Naive B cell (primary cell): ENCODE measurements around the gene SEC14L1. TPM values are rescaled to one million over a fixed set of nuclear protein-coding genes. Genes with fewer than 3 reads are reported as not detected.

Experiments used
- ATAC-seq, 2 donors: fragments of 150-1000 bp; cut with Tn5 transposase; 2 replicates each; pipeline ENCODE4 v1.10.0; 2021; ENCODE audit warnings: low read depth in 2 of 2, mild to moderate bottlenecking in 2 of 2, moderate library complexity in 2 of 2
- DNase-seq: peaks from one replicate; pipeline ENCODE4 v3.0.0; 2022
- H3K27ac Mint-ChIP-seq, 6 donors: one replicate each; pipeline ENCODE4 v1.8.0; 2020 to 2022; ENCODE audit warnings: mild to moderate bottlenecking in 6 of 6, mixed read lengths in 6 of 6, moderate library complexity in 5 of 6, inconsistent platforms in 2 of 6
- H3K27me3 Mint-ChIP-seq, 3 donors: one replicate each; pipeline ENCODE4 v1.8.0; 2021 to 2022; ENCODE audit warnings: mixed read lengths in 3 of 3, mild to moderate bottlenecking in 1 of 3
- H3K36me3 Mint-ChIP-seq, 2 donors: one replicate each; pipeline ENCODE4 v1.8.0; 2020 to 2022; ENCODE audit warnings: mixed read lengths in 2 of 2, inconsistent platforms in 1 of 2, mild to moderate bottlenecking in 1 of 2
- H3K4me1 Mint-ChIP-seq, 3 donors: one replicate each; pipeline ENCODE4 v1.8.0; 2020 to 2022; ENCODE audit warnings: mixed read lengths in 3 of 3, inconsistent platforms in 1 of 3, mild to moderate bottlenecking in 1 of 3, moderate library complexity in 1 of 3
- H3K4me3 Mint-ChIP-seq, 8 donors: one replicate each; pipeline ENCODE4 v1.8.0; 2020 to 2022; ENCODE audit warnings: mild to moderate bottlenecking in 8 of 8, mixed read lengths in 8 of 8, moderate library complexity in 8 of 8, inconsistent platforms in 2 of 8
- H3K9me3 Mint-ChIP-seq, 7 donors: one replicate each; pipeline ENCODE4 v1.8.0; 2020 to 2022; ENCODE audit warnings: mixed read lengths in 7 of 7, mild to moderate bottlenecking in 5 of 7, inconsistent platforms in 2 of 7, moderate library complexity in 1 of 7
- polyA plus RNA-seq, 6 donors: library from polyadenylated mRNA; unstranded; fragments of 300-500 nt; fragmentation: Illumina TruSeq; gene quantifications; one replicate each; pipeline ENCODE4 v1.2.3, GENCODE V29; 2021; ENCODE audit warnings: low read depth in 6 of 6

Gene SEC14L1
- polyA plus RNA-seq, 6 donors from 2014 or later = 14.4 to 21.6 (median 17.4) TPM

DNA sequence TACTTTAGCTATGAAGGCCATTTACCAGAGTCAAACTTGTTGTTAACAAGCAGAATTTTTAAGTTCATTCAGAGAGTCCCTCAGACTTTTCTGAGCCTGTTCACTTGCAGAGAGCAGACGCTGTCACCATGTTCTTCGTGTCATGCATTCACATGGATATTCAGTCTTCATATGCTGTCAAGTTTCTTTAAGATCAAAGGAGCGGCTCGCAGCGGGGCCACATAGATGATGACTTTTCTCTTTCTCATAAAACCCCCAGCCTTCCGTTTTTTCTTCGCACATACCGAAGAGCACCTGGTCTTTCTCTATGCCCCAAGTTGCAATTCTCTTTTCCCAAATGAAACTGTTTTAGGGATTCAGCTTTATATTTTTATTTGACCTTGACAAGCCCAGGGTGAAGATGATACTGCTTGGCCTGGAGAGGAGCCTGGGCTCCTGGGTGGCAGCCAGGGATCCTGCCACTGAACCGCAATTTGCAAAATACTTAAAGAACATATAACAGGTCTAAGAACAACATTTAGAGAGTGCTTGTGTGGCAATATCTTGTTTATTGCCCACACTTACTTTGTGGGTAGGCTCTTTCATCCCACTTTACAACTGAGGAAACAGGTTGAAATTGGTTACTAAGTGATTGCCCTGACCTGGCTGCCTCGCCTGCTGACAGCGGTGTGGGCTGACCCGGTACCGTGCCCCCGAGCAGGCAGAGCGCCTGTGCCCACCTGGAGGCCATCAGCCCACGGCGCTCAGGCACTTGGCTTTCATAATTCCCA is 22.9 kb downstream of the SEC14L1 start:
- peaks cover 53 to 80% (median 67%) of the 10 kb centered on the region in 3 donors for H3K4me1 Mint-ChIP-seq
- peaks cover 6 to 23% (median 11%) of the 10 kb centered on the region in 7 donors for H3K9me3 Mint-ChIP-seq
- DNase-seq = no peak
- no peaks in the 10 kb centered on the region for H3K27me3 Mint-ChIP-seq
- peak overlapping the region in 4 of 6 donors; percentile 31 to 76 (median 62) for H3K27ac Mint-ChIP-seq
- peaks cover 21 to 22% of the 10 kb centered on the region in 2 donors for H3K36me3 Mint-ChIP-seq
- H3K4me3 Mint-ChIP-seq = peak overlapping the region in 4 of 8 donors; percentile 10 to 80 (median 46)
- no peak for ATAC-seq

DNA sequence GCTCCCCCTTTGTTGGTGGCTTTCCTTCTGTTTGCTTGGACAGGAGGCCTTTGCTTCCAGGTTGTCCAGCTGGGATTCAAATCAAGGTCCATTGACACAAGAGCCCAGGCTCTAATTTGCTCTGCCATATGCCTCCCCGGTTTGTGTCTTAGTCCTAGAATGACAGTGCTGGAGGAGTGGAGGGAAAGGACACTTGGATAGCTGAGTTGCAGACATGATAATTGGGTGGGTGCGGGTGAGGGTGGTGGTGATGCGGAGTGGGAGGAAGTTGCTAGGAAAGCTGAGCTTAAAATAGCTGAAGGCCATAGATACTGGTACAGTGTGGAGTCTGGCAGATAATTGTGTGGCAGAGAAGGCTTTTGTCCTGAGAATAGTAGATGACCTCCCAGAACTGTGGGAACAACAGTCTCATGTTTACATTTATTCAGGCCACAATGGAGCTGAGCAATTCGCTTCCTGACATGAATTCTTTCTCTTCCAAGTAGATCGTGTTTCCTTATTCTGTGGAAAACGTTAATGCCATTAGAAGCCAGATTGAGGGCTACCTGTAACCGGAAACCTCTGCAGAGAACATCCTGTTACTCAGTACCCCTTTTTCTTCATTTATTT is 23.8 kb downstream of the SEC14L1 start:
- peak overlapping the region; percentile 29 to 88 (median 81) for H3K4me3 Mint-ChIP-seq
- peaks cover 8 to 25% (median 11%) of the 10 kb centered on the region in 7 donors for H3K9me3 Mint-ChIP-seq
- H3K4me1 Mint-ChIP-seq = peaks cover 55 to 72% (median 67%) of the 10 kb centered on the region in 3 donors
- DNase-seq = no peak
- no peaks in the 10 kb centered on the region for H3K27me3 Mint-ChIP-seq
- H3K36me3 Mint-ChIP-seq = peaks cover 21 to 27% of the 10 kb centered on the region in 2 donors
- peak overlapping the region; percentile 70 to 96 (median 84) for H3K27ac Mint-ChIP-seq
- peak; percentile 34 to 41 for ATAC-seq

GRCh38 chr17:77165577-77165976 is 24.8 kb downstream of the SEC14L1 start:
- Mint-ChIP-seq H3K27ac (peak overlapping the region; percentile 78 to 92 (median 82)), H3K4me3 (peak overlapping the region; percentile 36 to 88 (median 81)), H3K27me3 (no peaks in the 10 kb centered on the region), H3K36me3 (peaks cover 29 to 30% of the 10 kb centered on the region in 2 donors), H3K9me3 (peaks cover 9 to 26% (median 17%) of the 10 kb centered on the region in 7 donors), H3K4me1 (peaks cover 58 to 69% (median 67%) of the 10 kb centered on the region in 3 donors)
- DNase-seq (no peak), ATAC-seq (peak; percentile 34 to 41)

GRCh38 chr17:77167472-77168306 is 26.9 kb downstream of the SEC14L1 start:
- no peaks in the 10 kb centered on the region for H3K27me3 Mint-ChIP-seq
- H3K36me3 Mint-ChIP-seq = peaks cover 35 to 36% of the 10 kb centered on the region in 2 donors
- peak overlapping the region in 1 of 8 donors; percentile 56 for H3K4me3 Mint-ChIP-seq
- peak overlapping the region in 1 of 6 donors; percentile 62 for H3K27ac Mint-ChIP-seq
- ATAC-seq (no peak), DNase-seq (no peak)
- peaks cover 45 to 63% (median 49%) of the 10 kb centered on the region in 3 donors for H3K4me1 Mint-ChIP-seq
- peaks cover 9 to 29% (median 17%) of the 10 kb centered on the region in 7 donors for H3K9me3 Mint-ChIP-seq

DNA sequence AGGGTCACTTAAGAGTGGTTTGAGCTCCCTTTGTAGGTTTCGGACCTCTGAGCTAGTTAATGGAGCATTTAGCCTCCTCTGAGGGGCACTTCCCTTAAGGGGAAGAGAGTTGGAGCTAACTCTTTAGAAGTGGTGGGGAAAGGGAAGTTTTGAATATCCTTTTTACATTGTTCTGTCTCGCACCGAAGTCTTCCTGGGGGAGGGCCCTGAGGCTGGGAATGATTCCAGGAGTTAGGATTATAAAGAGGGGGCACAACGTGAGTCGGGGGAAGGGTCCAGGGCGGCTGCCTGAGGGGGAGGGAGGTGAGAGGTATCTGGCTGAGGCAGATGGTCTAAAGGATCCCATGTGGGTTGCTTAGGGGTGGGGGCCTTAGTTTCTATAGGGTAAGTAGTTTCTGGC is 32.3 kb downstream of the SEC14L1 start:
- H3K4me1 Mint-ChIP-seq = peaks cover 16 to 48% (median 17%) of the 10 kb centered on the region in 3 donors
- no peak overlapping the region for H3K4me3 Mint-ChIP-seq
- peaks cover 23 to 43% of the 10 kb centered on the region in 2 donors for H3K36me3 Mint-ChIP-seq
- no peak for ATAC-seq
- peak overlapping the region in 1 of 6 donors; percentile 16 for H3K27ac Mint-ChIP-seq
- DNase-seq = no peak
- no peaks in the 10 kb centered on the region for H3K27me3 Mint-ChIP-seq
- H3K9me3 Mint-ChIP-seq = peaks cover 6 to 42% (median 25%) of the 10 kb centered on the region in 7 donors

- Mint-ChIP-seq H3K4me1 (peaks cover 14 to 50% (median 23%) of the 10 kb centered on the region in 3 donors), H3K36me3 (peaks cover 17 to 31% of the 10 kb centered on the region in 2 donors), H3K27ac (peak overlapping the region in 1 of 6 donors; percentile 56), H3K9me3 (peaks cover 5 to 35% (median 18%) of the 10 kb centered on the region in 7 donors), H3K27me3 (no peaks in the 10 kb centered on the region), H3K4me3 (peak overlapping the region in 1 of 8 donors; percentile 10)
- DNase-seq = no peak
- no peak for ATAC-seq
Measured at GRCh38 chr17:77174928-77175661, 34.3 kb downstream of the SEC14L1 start.

- ATAC-seq (no peak), DNase-seq (no peak)
- Mint-ChIP-seq H3K36me3 (peaks cover 7 to 30% of the 10 kb centered on the region in 2 donors), H3K4me1 (peaks cover 20 to 52% (median 23%) of the 10 kb centered on the region in 3 donors), H3K27ac (peak overlapping the region in 2 of 6 donors; percentile 45 to 56), H3K27me3 (no peaks in the 10 kb centered on the region), H3K4me3 (no peak overlapping the region), H3K9me3 (peaks cover 5 to 33% (median 17%) of the 10 kb centered on the region in 7 donors)
Measured at GRCh38 chr17:77177002-77177741, 36.4 kb downstream of the SEC14L1 start.

GRCh38 chr17:77178050-77178449 is 37.3 kb downstream of the SEC14L1 start:
- Mint-ChIP-seq H3K27ac (peak overlapping the region in 2 of 6 donors; percentile 45 to 66), H3K4me1 (peaks cover 20 to 52% (median 28%) of the 10 kb centered on the region in 3 donors), H3K27me3 (no peaks in the 10 kb centered on the region), H3K4me3 (no peak overlapping the region), H3K9me3 (peaks cover 5 to 30% (median 15%) of the 10 kb centered on the region in 7 donors), H3K36me3 (peaks cover 7 to 21% of the 10 kb centered on the region in 2 donors)
- DNase-seq = no peak
- ATAC-seq = no peak

DNA sequence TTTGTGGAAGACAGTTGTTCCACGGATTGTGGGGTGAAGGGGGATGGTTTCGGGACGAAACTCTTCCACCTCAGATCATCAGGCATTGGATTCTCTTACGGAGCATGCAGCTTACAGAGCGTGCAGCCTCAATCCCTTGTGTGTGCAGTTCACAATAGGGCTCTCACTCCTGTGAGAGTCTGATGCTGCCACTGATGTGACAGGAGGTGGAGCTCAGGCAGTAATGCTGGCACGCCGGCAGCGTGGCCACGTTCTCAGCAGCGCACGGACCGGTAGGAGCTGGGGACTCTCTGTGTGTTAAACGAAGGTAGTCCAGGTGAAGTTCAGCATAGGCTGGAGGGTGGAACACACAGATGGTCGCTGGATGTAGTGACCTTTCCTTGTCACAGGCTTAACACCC is 37.8 kb downstream of the SEC14L1 start:
- Mint-ChIP-seq H3K9me3 (peaks cover 5 to 25% (median 15%) of the 10 kb centered on the region in 7 donors), H3K36me3 (peaks cover 7 to 16% of the 10 kb centered on the region in 2 donors), H3K4me3 (peak overlapping the region in 1 of 8 donors; percentile 3), H3K27me3 (no peaks in the 10 kb centered on the region), H3K4me1 (peaks cover 20 to 49% (median 31%) of the 10 kb centered on the region in 3 donors), H3K27ac (peak overlapping the region in 1 of 6 donors; percentile 56)
- no peak for DNase-seq
- ATAC-seq = no peak

DNA sequence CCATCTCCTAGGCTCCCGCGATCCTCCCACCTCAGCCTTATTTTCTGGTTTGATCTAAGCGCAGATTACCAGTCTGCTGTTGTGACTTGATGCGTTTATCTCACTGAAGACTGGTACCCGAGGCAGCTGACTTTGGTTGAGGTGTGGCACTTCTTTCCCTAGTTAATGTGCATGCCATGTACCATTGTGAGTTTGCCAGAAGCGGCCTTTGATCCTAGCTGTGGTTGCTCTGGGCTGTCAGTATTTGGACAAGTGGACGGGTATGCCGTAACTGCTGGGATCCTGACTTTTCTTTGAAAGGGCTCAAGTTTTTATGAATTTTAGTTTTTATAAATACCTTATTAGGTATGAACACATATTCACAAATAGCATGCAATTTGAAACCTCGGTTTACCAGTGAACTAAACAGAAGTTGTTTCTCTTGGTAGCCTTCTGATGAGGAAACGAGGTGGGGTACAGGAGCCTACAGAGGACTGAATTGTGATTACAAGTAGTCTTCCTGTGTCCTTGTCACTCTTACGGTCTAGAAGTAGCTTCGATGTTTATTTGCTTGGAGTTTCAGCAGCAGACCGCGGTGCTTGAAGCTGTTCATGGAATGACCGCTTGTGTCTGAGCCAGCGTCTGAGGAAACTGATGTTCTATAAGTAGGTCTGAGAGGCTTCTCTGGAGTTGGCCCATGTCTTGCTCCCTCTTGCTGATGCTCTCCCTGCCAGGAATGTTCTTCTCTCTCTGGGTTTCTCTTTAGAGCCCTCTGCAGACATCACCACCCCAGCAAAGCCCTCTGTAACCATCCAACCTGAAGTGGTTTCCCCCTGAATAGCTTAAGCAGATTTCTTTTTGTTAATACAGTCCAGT is 40.0 kb downstream of the SEC14L1 start:
- Mint-ChIP-seq H3K4me1 (peaks cover 20 to 46% (median 33%) of the 10 kb centered on the region in 3 donors), H3K4me3 (no peak overlapping the region), H3K27ac (peak overlapping the region in 3 of 6 donors; percentile 59 to 91 (median 73)), H3K36me3 (no peaks in the 10 kb centered on the region), H3K9me3 (peaks cover 0 to 5% (median 0%) of the 10 kb centered on the region in 7 donors), H3K27me3 (no peaks in the 10 kb centered on the region)
- no peak for ATAC-seq
- no peak for DNase-seq
